Measurements from ENCODE around the gene IFT81. TPM values are rescaled to one million over a fixed set of nuclear protein-coding genes. Genes with fewer than 3 reads are reported as not detected.

Gene IFT81
- total and polyA plus RNA-seq, 2 donors (not counting 1 experiment from before 2014, with no cell fraction given), result 0.43 to 6.8 TPM

DNA sequence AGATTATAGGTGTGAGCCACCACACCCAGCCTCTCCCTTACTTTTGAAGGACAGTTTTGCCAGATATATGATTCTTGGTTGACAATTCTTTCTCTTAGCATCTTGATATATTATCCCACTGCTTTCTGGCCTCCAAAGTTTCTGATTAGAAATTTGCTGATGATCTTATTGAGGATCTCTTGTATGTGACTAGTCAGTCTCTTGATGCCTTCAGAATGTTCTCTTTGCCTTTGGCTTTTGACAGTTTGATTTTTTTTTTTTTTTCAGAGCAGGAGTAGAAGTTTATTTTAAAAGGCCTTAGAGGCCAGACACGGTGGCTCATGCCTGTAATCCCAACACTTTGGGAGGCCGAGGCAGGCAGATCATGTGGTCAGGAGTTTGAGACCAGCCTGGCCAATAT is 32.6 kb downstream of the IFT81 start:
- H3K4me2 ChIP-seq (replicated peaks; ENCODE audit: low read depth, low read length, poor library complexity, severe bottlenecking), result no peak overlapping the region
- H4K20me1 ChIP-seq (ENCODE audit: control insufficient read depth, insufficient read depth, low read length, poor library complexity, severe bottlenecking), result no peaks in the 10 kb centered on the region
- DNase-seq (no peak), ATAC-seq (ENCODE audit: low read depth) (no peak)
- Mint-ChIP-seq H3K27me3 (no peaks in the 10 kb centered on the region), H3K27ac (no peak overlapping the region), H3K4me3 (no peak overlapping the region), H3K4me1 (no peaks in the 10 kb centered on the region), H3K9me3 (ENCODE audit: insufficient read depth) (peaks cover 2% of the 10 kb centered on the region)
- no peaks in the 10 kb centered on the region for H3K79me2 ChIP-seq (ENCODE audit: control insufficient read depth, insufficient read depth, low read length)
- no peak overlapping the region for H3K4me3 ChIP-seq (ENCODE audit: control extremely low read depth in 1 of 5, extremely low read depth in 1 of 5, insufficient read depth in 1 of 5, low read depth in 2 of 5, low read length in 4 of 5)
- H3K9me3 ChIP-seq (ENCODE audit: control extremely low read depth in 1 of 3, control insufficient read depth in 2 of 3, insufficient read depth in 1 of 3, low read length in 2 of 3), result peaks cover 0 to 20% (median 19%) of the 10 kb centered on the region in 3 donors
- H3K36me3 ChIP-seq (replicated peaks in 1 of 2; ENCODE audit: control extremely low read depth in 1 of 2, control insufficient read depth in 1 of 2, extremely low read depth in 1 of 2, insufficient read depth in 2 of 2, low read length in 1 of 2), result no peaks in the 10 kb centered on the region
- H3K4me1 ChIP-seq (ENCODE audit: control insufficient read depth in 2 of 2, insufficient read depth in 2 of 2, low read length in 2 of 2), result no peaks in the 10 kb centered on the region
- ChIA-PET POLR2A (no interaction called here), CTCF (no interaction called here)
- H3K9ac ChIP-seq (ENCODE audit: low read length), result no peak overlapping the region
- no peak overlapping the region for H3K27ac ChIP-seq (ENCODE audit: low read length in 2 of 2)
- intact Hi-C loops (cut with micrococcal nuclease), result no loop called here
- TF ChIP-seq, protein P1, sequence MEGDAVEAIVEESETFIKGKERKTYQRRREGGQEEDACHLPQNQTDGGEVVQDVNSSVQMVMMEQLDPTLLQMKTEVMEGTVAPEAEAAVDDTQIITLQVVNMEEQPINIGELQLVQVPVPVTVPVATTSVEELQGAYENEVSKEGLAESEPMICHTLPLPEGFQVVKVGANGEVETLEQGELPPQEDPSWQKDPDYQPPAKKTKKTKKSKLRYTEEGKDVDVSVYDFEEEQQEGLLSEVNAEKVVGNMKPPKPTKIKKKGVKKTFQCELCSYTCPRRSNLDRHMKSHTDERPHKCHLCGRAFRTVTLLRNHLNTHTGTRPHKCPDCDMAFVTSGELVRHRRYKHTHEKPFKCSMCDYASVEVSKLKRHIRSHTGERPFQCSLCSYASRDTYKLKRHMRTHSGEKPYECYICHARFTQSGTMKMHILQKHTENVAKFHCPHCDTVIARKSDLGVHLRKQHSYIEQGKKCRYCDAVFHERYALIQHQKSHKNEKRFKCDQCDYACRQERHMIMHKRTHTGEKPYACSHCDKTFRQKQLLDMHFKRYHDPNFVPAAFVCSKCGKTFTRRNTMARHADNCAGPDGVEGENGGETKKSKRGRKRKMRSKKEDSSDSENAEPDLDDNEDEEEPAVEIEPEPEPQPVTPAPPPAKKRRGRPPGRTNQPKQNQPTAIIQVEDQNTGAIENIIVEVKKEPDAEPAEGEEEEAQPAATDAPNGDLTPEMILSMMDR (IDR thresholded peaks at IDR 0.05), result no peak
- TF ChIP-seq EZH2 (IDR thresholded peaks at IDR 0.05; ENCODE audit: borderline replicate concordance, insufficient read depth, low read depth, low read length, poor library complexity, severe bottlenecking), result no peak
- no peaks in the 10 kb centered on the region for H3K27me3 ChIP-seq (replicated peaks in 1 of 4; ENCODE audit: control extremely low read depth in 1 of 4, control insufficient read depth in 3 of 4, insufficient read depth in 4 of 4, low read length in 3 of 4)
- WGBS (ENCODE audit: insufficient coverage), result 92% methylated on average over 2 of the region's 2 CpGs
- H2AFZ ChIP-seq (ENCODE audit: insufficient read depth, low read depth, low read length, poor library complexity, severe bottlenecking), result no peak overlapping the region

DNA sequence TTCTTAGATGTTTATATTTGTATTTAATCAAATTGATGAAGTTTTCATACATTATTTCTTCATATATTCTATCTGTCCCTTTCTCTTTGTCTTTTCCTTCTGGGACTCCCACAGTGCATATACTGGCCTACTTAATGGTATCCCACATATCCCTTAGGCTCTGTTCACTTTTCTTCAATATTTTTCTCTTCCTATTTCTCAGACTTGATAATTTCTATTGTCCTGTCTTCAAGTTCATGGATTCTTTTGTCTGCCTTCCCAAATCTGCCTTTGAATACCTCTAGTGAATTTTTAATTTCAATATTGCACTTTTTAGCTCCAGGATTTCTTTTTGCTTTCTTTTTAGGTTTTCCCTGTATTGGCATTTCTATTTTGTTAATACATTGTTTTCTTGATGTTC is 33.4 kb downstream of the IFT81 start:
- H3K4me3 Mint-ChIP-seq, result no peak overlapping the region
- no peak overlapping the region for H3K27ac ChIP-seq (ENCODE audit: low read length in 2 of 2)
- H2AFZ ChIP-seq (ENCODE audit: insufficient read depth, low read depth, low read length, poor library complexity, severe bottlenecking), result no peak overlapping the region
- ChIA-PET POLR2A (no interaction called here), CTCF (no interaction called here)
- intact Hi-C loops (cut with micrococcal nuclease), result no loop called here
- DNase-seq (no peak), ATAC-seq (ENCODE audit: low read depth) (no peak)
- peaks cover 2% of the 10 kb centered on the region for H3K9me3 Mint-ChIP-seq (ENCODE audit: insufficient read depth)
- TF ChIP-seq EZH2 (IDR thresholded peaks at IDR 0.05; ENCODE audit: borderline replicate concordance, insufficient read depth, low read depth, low read length, poor library complexity, severe bottlenecking), result no peak
- TF ChIP-seq, protein P1 (IDR thresholded peaks at IDR 0.05), result no peak
- H3K79me2 ChIP-seq (ENCODE audit: control insufficient read depth, insufficient read depth, low read length), result no peaks in the 10 kb centered on the region
- H3K9me3 ChIP-seq (ENCODE audit: control extremely low read depth in 1 of 3, control insufficient read depth in 2 of 3, insufficient read depth in 1 of 3, low read length in 2 of 3), result peaks cover 0 to 20% (median 19%) of the 10 kb centered on the region in 3 donors
- H3K4me1 ChIP-seq (ENCODE audit: control insufficient read depth in 2 of 2, insufficient read depth in 2 of 2, low read length in 2 of 2), result no peaks in the 10 kb centered on the region
- no peaks in the 10 kb centered on the region for H3K27me3 ChIP-seq (replicated peaks in 1 of 4; ENCODE audit: control extremely low read depth in 1 of 4, control insufficient read depth in 3 of 4, insufficient read depth in 4 of 4, low read length in 3 of 4)
- H3K4me1 Mint-ChIP-seq, result no peaks in the 10 kb centered on the region
- H3K36me3 ChIP-seq (replicated peaks in 1 of 2; ENCODE audit: control extremely low read depth in 1 of 2, control insufficient read depth in 1 of 2, extremely low read depth in 1 of 2, insufficient read depth in 2 of 2, low read length in 1 of 2), result no peaks in the 10 kb centered on the region
- no peak overlapping the region for H3K9ac ChIP-seq (ENCODE audit: low read length)
- H3K27me3 Mint-ChIP-seq, result no peaks in the 10 kb centered on the region
- H3K4me2 ChIP-seq (replicated peaks; ENCODE audit: low read depth, low read length, poor library complexity, severe bottlenecking), result no peak overlapping the region
- no peaks in the 10 kb centered on the region for H4K20me1 ChIP-seq (ENCODE audit: control insufficient read depth, insufficient read depth, low read length, poor library complexity, severe bottlenecking)
- H3K4me3 ChIP-seq (ENCODE audit: control extremely low read depth in 1 of 5, extremely low read depth in 1 of 5, insufficient read depth in 1 of 5, low read depth in 2 of 5, low read length in 4 of 5), result no peak overlapping the region
- H3K27ac Mint-ChIP-seq, result no peak overlapping the region

All from B cell (primary cell).